ENCODE results near the gene MAN1A2.

Gene MAN1A2

GRCh38 chr1:117564227-117565075 is 197.2 kb downstream of the MAN1A2 start:
- no peak overlapping the region for H3K4me3 ChIP-seq (ENCODE audit: low read length)
- TF ChIP-seq CTCF (conservative IDR thresholded peaks at IDR 0.05; ENCODE audit: low read length): no peak
- no peak for DNase-seq (ENCODE audit: low read depth)

GRCh38 chr1:117565076-117565556 is 197.9 kb downstream of the MAN1A2 start:
- no peak overlapping the region for H3K4me3 ChIP-seq (ENCODE audit: low read length)
- no peak for DNase-seq (ENCODE audit: low read depth)
- no peak for TF ChIP-seq CTCF (conservative IDR thresholded peaks at IDR 0.05; ENCODE audit: low read length)

- H3K4me3 ChIP-seq (ENCODE audit: low read length): no peak overlapping the region
- DNase-seq (ENCODE audit: low read depth): no peak
- no peak for TF ChIP-seq CTCF (conservative IDR thresholded peaks at IDR 0.05; ENCODE audit: low read length)
Observed at GRCh38 chr1:117565745-117566455, 198.7 kb downstream of the MAN1A2 start.

GRCh38 chr1:117566556-117566955 is 199.3 kb downstream of the MAN1A2 start:
- TF ChIP-seq CTCF (conservative IDR thresholded peaks at IDR 0.05; ENCODE audit: low read length): no peak
- no peak overlapping the region for H3K4me3 ChIP-seq (ENCODE audit: low read length)
- no peak for DNase-seq (ENCODE audit: low read depth)

GRCh38 chr1:117567435-117567834 is 200.2 kb downstream of the MAN1A2 start:
- no peak for DNase-seq (ENCODE audit: low read depth)
- no peak for TF ChIP-seq CTCF (conservative IDR thresholded peaks at IDR 0.05; ENCODE audit: low read length)
- no peak overlapping the region for H3K4me3 ChIP-seq (ENCODE audit: low read length)

- no peak for TF ChIP-seq CTCF (conservative IDR thresholded peaks at IDR 0.05; ENCODE audit: low read length)
- DNase-seq (ENCODE audit: low read depth): no peak
- H3K4me3 ChIP-seq (ENCODE audit: low read length): no peak overlapping the region
Observed at GRCh38 chr1:117567976-117568375, 200.7 kb downstream of the MAN1A2 start.

Data from AG10803 (cell line).